Measurements from ENCODE around the gene GADL1. TPM values are rescaled to one million over a fixed set of nuclear protein-coding genes. Genes with fewer than 3 reads are reported as not detected.

The GADL1 gene
- total RNA-seq, 1 experiment from 2014 or later = not detected

DNA sequence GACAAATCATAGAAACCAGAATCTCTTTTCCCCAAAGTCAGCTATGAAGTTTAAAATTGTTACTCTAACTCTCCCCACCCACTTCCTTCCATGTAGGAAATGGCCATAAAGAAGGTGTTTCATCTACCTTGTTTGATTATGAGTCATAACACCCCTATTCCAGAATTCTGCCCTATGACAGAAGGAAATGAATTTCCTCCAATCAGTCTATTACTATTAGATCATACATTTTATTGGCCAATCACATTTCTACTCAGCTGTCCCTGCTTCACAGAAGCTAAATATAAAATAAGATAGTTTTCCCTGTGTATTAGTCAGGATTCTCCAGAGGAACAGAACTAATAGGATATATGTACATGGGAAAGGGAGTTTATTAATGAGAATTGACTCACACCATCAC lies 186.0 kb downstream of the GADL1 start:
- ATAC-seq = no peak

More for the DNA sequence above, 186.0 kb downstream of the GADL1 start:
- H3K36me3 ChIP-seq (ENCODE audit: control insufficient read depth in 1 of 2, insufficient read depth in 2 of 2, low read length in 2 of 2) = no peaks in the 10 kb centered on the region
- ChIA-PET POLR2A (no interaction called here), CTCF (no interaction called here), RAD21 (ENCODE audit: low non-redundant PET in 1 of 2, low total read pairs in 2 of 2, uncharacterized antibody in 2 of 2, unreplicated experiment in 2 of 2) (no interaction called here)
- TF ChIP-seq SIN3A (IDR thresholded peaks at IDR 0.05; ENCODE audit: low read depth) (no peak), RAD21 (IDR thresholded peaks at IDR 0.05; ENCODE audit: low read depth) (no peak), ZNF274 (IDR thresholded peaks at IDR 0.05; ENCODE audit: low read depth, low read length) (no peak), POLR2AphosphoS5 (IDR thresholded peaks at IDR 0.05; ENCODE audit: low read depth, low read length) (no peak), SRF (IDR thresholded peaks at IDR 0.05; ENCODE audit: low read depth) (no peak), REST (IDR thresholded peaks at IDR 0.05; ENCODE audit: low read depth) (no peak), CEBPB (IDR thresholded peaks at IDR 0.05; ENCODE audit: low read depth) (no peak), ZBTB33 (IDR thresholded peaks at IDR 0.05; ENCODE audit: extremely low read depth, insufficient replicate concordance, low read length) (no peak)
- BruUV-seq (replicated peaks) = no TSS peak
- H3K9ac ChIP-seq (ENCODE audit: low read length) = no peak overlapping the region
- H2AFZ ChIP-seq (ENCODE audit: low read depth, low read length, poor library complexity, severe bottlenecking) = no peak overlapping the region
- no peak overlapping the region for H3K4me2 ChIP-seq (ENCODE audit: low read length)
- no peak overlapping the region for H3K4me3 ChIP-seq (replicated peaks in 1 of 2; ENCODE audit: low read depth in 1 of 2, low read length in 2 of 2)
- H3K9me3 ChIP-seq (ENCODE audit: control insufficient read depth in 1 of 2, insufficient read depth in 1 of 2, low read depth in 1 of 2, low read length in 2 of 2) = no peaks in the 10 kb centered on the region
- no peaks in the 10 kb centered on the region for H3K9me2 ChIP-seq (ENCODE audit: insufficient read depth)
- no peaks in the 10 kb centered on the region for H4K20me1 ChIP-seq (ENCODE audit: insufficient read depth)
- intact Hi-C loops (cut with micrococcal nuclease) = no loop called here
- peaks cover 0 to 5% of the 10 kb centered on the region in 2 experiments; a peak in 1 of 4 replicates for H3K4me1 ChIP-seq (ENCODE audit: control insufficient read depth in 1 of 2, insufficient read depth in 2 of 2, low read length in 2 of 2)
- no peak overlapping the region for H3K27ac ChIP-seq (ENCODE audit: low read depth, low read length)
- H3K27me3 ChIP-seq (ENCODE audit: insufficient read depth, low read length) = no peaks in the 10 kb centered on the region
- no peak for DNase-seq (ENCODE audit: low read depth, low spot score)
- H3K79me2 ChIP-seq (ENCODE audit: insufficient read depth, low read length) = no peaks in the 10 kb centered on the region
